HPDE6-E6E7 (cell line): ENCODE measurements around the gene AMN.
A peak's percentile ranks its signal among the peaks of the same experiment; 100 is the strongest.

Source experiments
- DNase-seq: peaks from one replicate; pipeline ENCODE4 v3.0.0; 2011; ENCODE audit warnings: missing footprints; ENCODE audit errors: extremely low spot score

AMN gene

GRCh38 chr14:102927878-102928411 lies 5.5 kb downstream of the AMN start:
- peak; percentile 51 for DNase-seq

GRCh38 chr14:102928412-102929240 lies 6.2 kb downstream of the AMN start:
- peak; percentile 85 for DNase-seq

- DNase-seq: no peak
Measured at GRCh38 chr14:102929241-102930137, 7.0 kb downstream of the AMN start.

- no peak for DNase-seq
Measured at GRCh38 chr14:102930138-102930752, 7.8 kb downstream of the AMN start.

GRCh38 chr14:102930753-102931579 lies 8.5 kb downstream of the AMN start:
- no peak for DNase-seq

- no peak for DNase-seq
Measured at GRCh38 chr14:102931580-102932285, 9.3 kb downstream of the AMN start.

- no peak for DNase-seq
Measured at GRCh38 chr14:102932484-102933248, 10.2 kb downstream of the AMN start.

GRCh38 chr14:102933618-102934231 lies 11.3 kb downstream of the AMN start:
- no peak for DNase-seq

GRCh38 chr14:102935756-102936155 lies 13.3 kb downstream of the AMN start:
- no peak for DNase-seq

- no peak for DNase-seq
Measured at GRCh38 chr14:102937331-102938175, 15.1 kb downstream of the AMN start.

GRCh38 chr14:102938191-102938590 lies 15.7 kb downstream of the AMN start:
- no peak for DNase-seq

GRCh38 chr14:102939329-102939728 lies 16.9 kb downstream of the AMN start:
- DNase-seq: no peak

- DNase-seq: no peak
Measured at GRCh38 chr14:102939820-102940561, 17.5 kb downstream of the AMN start.

- no peak for DNase-seq
Measured at GRCh38 chr14:102940729-102941362, 18.4 kb downstream of the AMN start.

GRCh38 chr14:102941419-102942011 lies 19.1 kb downstream of the AMN start:
- DNase-seq: no peak

GRCh38 chr14:102942069-102942468 lies 19.6 kb downstream of the AMN start:
- no peak for DNase-seq

GRCh38 chr14:102943454-102943853 lies 21.0 kb downstream of the AMN start:
- no peak for DNase-seq
